A549 (cell line): ENCODE results near the gene PPP1R7. TPM values are rescaled to one million over a fixed set of nuclear protein-coding genes. Genes with fewer than 3 reads are reported as not detected.
A peak's percentile ranks its signal among the peaks of the same experiment; 100 is the strongest.

Experiments
- ATAC-seq, 2 experiments: fragments of 200-7000 bp in 1 of 2; fragments of >200 bp in 1 of 2; cut with Nextera tagmentation in 1 of 2; cut with Tn5 transposase in 1 of 2; 3 replicates each; pipeline versions ENCODE4 v1.8.0 to v1.9.1; 2018 to 2020; ENCODE audit warnings: mild to moderate bottlenecking in 1 of 2, moderate library complexity in 1 of 2
- CTCF ChIA-PET: fragments of 300-600 bp; sonication (Branson Sonifier 250); formaldehyde crosslinking; extraction: SDS; loops from one replicate; lab custom pipeline; 2021; ENCODE audit warnings: antibody characterized with exemption, inconsistent platforms; lab: Yijun Ruan, JAX
- POLR2A ChIA-PET: fragments of 350-600 bp; formaldehyde crosslinking; extraction: SDS; loops from one replicate; lab custom pipeline; 2021; ENCODE audit warnings: antibody characterized with exemption, inconsistent platforms; lab: Yijun Ruan, JAX
- DNase-seq, 2 experiments: peaks; one replicate each; pipeline versions ENCODE4 v3.0.0 to v3.0.0-alpha.2; 2011 to 2016; ENCODE audit warnings: low read depth in 1 of 2, low spot score in 1 of 2
- FAIRE-seq: peaks from 2 replicates; lab custom pipeline; 2011; peaks lifted over from hg19 to GRCh38; lab: Jason Lieb, UNC
- H3K27ac ChIP-seq, 2 experiments: fragments of >200 bp; sonication (Bioruptor Twin); formaldehyde crosslinking; 3 replicates each; pipeline ENCODE4 v1.5.1; 2016 to 2017
- H3K4me1 ChIP-seq: fragments of >200 bp; sonication (Bioruptor Twin); formaldehyde crosslinking; 3 replicates; pipeline ENCODE4 v1.6.1; 2016
- H3K4me2 ChIP-seq: fragments of >200 bp; sonication (Bioruptor Twin); formaldehyde crosslinking; 3 replicates; pipeline ENCODE4 v1.6.1; 2016
- H3K4me3 ChIP-seq: fragments of >200 bp; sonication (Bioruptor Twin); formaldehyde crosslinking; 3 replicates; pipeline ENCODE4 v1.5.1; 2016
- H3K9me3 ChIP-seq: fragments of >200 bp; sonication (Bioruptor Twin); formaldehyde crosslinking; 3 replicates; pipeline ENCODE4 v1.6.1; 2016
- BHLHE40 ChIP-seq: IDR thresholded peaks from 2 replicates; pipeline ENCODE4 v1.6.1; 2012; ENCODE audit warnings: low read depth, low read length, inconsistent platforms
- CBX2 ChIP-seq: fragments of 200-600 bp; sonication (generic); IDR thresholded peaks from 2 replicates; pipeline ENCODE4 v1.6.1; 2016; ENCODE audit warnings: low read depth, mild to moderate bottlenecking, borderline replicate concordance
- CBX8 ChIP-seq: fragments of 200-600 bp; sonication (generic); IDR thresholded peaks from 2 replicates; pipeline ENCODE4 v1.6.1; 2016
- CEBPB ChIP-seq, 2 experiments: fragments of >200 bp in 1 of 2; sonication (Bioruptor Twin) in 1 of 2; formaldehyde crosslinking in 1 of 2; IDR thresholded peaks; 2 replicates each; pipeline ENCODE4 v1.6.1; 2012 to 2016
- CHD2 ChIP-seq: fragments of 150-350 bp; IDR thresholded peaks from 2 replicates; pipeline ENCODE4 v1.6.1; 2014; ENCODE audit warnings: low read length; ENCODE audit not compliant: partially characterized antibody
- E2F6 ChIP-seq: IDR thresholded peaks from 2 replicates; pipeline ENCODE4 v1.6.1; 2012; ENCODE audit warnings: low read depth, borderline replicate concordance
- EP300 ChIP-seq, 2 experiments: fragments of >200 bp; sonication (Bioruptor Twin); formaldehyde crosslinking; IDR thresholded peaks; 2 replicates in 1 of 2; 3 replicates in 1 of 2; pipeline ENCODE4 v1.6.1; 2016 to 2017
- FOSB ChIP-seq: fragments of 250-450 bp; sonication (Bioruptor Pico); IDR thresholded peaks from 2 replicates; pipeline ENCODE4 v1.5.0; 2020; ENCODE audit warnings: mild to moderate bottlenecking, moderate library complexity
- FOXS1 ChIP-seq: fragments of 250-450 bp; sonication (Bioruptor Pico); IDR thresholded peaks from 2 replicates; pipeline ENCODE4 v1.5.0; 2020; ENCODE audit warnings: mild to moderate bottlenecking, moderate library complexity
- GATA3 ChIP-seq: IDR thresholded peaks from 2 replicates; pipeline ENCODE4 v1.6.1; 2012; ENCODE audit warnings: borderline replicate concordance
- HDAC2 ChIP-seq: fragments of 200-600 bp; sonication (generic); IDR thresholded peaks from 2 replicates; pipeline ENCODE4 v1.6.1; 2016
- HEYL ChIP-seq: fragments of 250-450 bp; sonication (Bioruptor Pico); IDR thresholded peaks from 2 replicates; pipeline ENCODE4 v1.8.0; 2021; ENCODE audit warnings: mild to moderate bottlenecking, moderate library complexity
- HMGXB4 ChIP-seq: fragments of 250-450 bp; sonication (Bioruptor Pico); IDR thresholded peaks from 2 replicates; pipeline ENCODE4 v1.5.0; 2021; ENCODE audit warnings: mild to moderate bottlenecking, moderate library complexity, borderline replicate concordance
- HOXA7 ChIP-seq: fragments of 250-450 bp; sonication (Bioruptor Pico); IDR thresholded peaks from 2 replicates; pipeline ENCODE4 v1.5.0; 2020; ENCODE audit warnings: mild to moderate bottlenecking, moderate library complexity
- HOXB13 ChIP-seq: fragments of 250-450 bp; sonication (Bioruptor Pico); IDR thresholded peaks from 2 replicates; pipeline ENCODE4 v1.5.0; 2020; ENCODE audit warnings: low read depth, mild to moderate bottlenecking, moderate library complexity
- HOXB5 ChIP-seq: fragments of 250-450 bp; sonication (Bioruptor Pico); IDR thresholded peaks from 2 replicates; pipeline ENCODE4 v1.5.0; 2020; ENCODE audit warnings: mild to moderate bottlenecking, moderate library complexity
- JUN ChIP-seq, 2 experiments: fragments of >200 bp; sonication (Bioruptor Twin); formaldehyde crosslinking; IDR thresholded peaks; 2 replicates in 1 of 2; 3 replicates in 1 of 2; pipeline ENCODE4 v1.6.1; 2016 to 2017
- JUNB ChIP-seq: fragments of >200 bp; sonication (Bioruptor Twin); formaldehyde crosslinking; IDR thresholded peaks from 2 replicates; pipeline ENCODE4 v1.6.1; 2016
- KDM1A ChIP-seq: fragments of 200-600 bp; sonication (generic); IDR thresholded peaks from 2 replicates; pipeline ENCODE4 v1.6.1; 2016; ENCODE audit warnings: low read depth, mild to moderate bottlenecking
- KDM5A ChIP-seq: fragments of 200-600 bp; sonication (generic); IDR thresholded peaks from 2 replicates; pipeline ENCODE4 v1.6.1; 2016; ENCODE audit warnings: antibody characterized with exemption, mild to moderate bottlenecking
- MAFK ChIP-seq: fragments of 450-650 bp; IDR thresholded peaks from 2 replicates; pipeline ENCODE4 v1.6.1; 2014; ENCODE audit not compliant: partially characterized antibody
- MYC ChIP-seq: IDR thresholded peaks from 2 replicates; pipeline ENCODE4 v1.6.1; 2012; ENCODE audit warnings: mild to moderate bottlenecking, inconsistent platforms, low read length, improper control_type of control experiment, borderline replicate concordance
- NFE2L2 ChIP-seq: fragments of 150-350 bp; conservative IDR thresholded peaks from 2 replicates; pipeline ENCODE4 v1.6.1; 2014; ENCODE audit warnings: low read length
- NR3C1 ChIP-seq: fragments of >200 bp; sonication (Bioruptor Twin); formaldehyde crosslinking; IDR thresholded peaks from 3 replicates; pipeline ENCODE4 v1.6.1; 2017
- PBX3 ChIP-seq: IDR thresholded peaks from 2 replicates; pipeline ENCODE4 v1.6.1; 2012
- POLR2A ChIP-seq: IDR thresholded peaks from 2 replicates; pipeline ENCODE4 v1.6.1; 2012; ENCODE audit warnings: mild to moderate bottlenecking, low read length
- POLR2AphosphoS2 ChIP-seq: conservative IDR thresholded peaks from 2 replicates; pipeline ENCODE4 v1.6.1; 2012; ENCODE audit warnings: low read length, improper control_type of control experiment, inconsistent platforms
- RAD21 ChIP-seq, 2 experiments: fragments of >200 bp in 1 of 2; sonication (Bioruptor Twin) in 1 of 2; formaldehyde crosslinking in 1 of 2; IDR thresholded peaks in 1 of 2; conservative IDR thresholded peaks in 1 of 2; 2 replicates in 1 of 2; 3 replicates in 1 of 2; pipeline ENCODE4 v1.6.1; 2012 to 2018; ENCODE audit warnings: inconsistent platforms in 1 of 2
- RFX5 ChIP-seq: fragments of 450-650 bp; IDR thresholded peaks from 2 replicates; pipeline ENCODE4 v1.7.1; 2014; ENCODE audit warnings: antibody characterized with exemption, mild to moderate bottlenecking, moderate library complexity
- RNF2 ChIP-seq: fragments of 200-600 bp; sonication (generic); IDR thresholded peaks from 2 replicates; pipeline ENCODE4 v1.6.1; 2016; ENCODE audit warnings: low read depth, mild to moderate bottlenecking, antibody characterized with exemption, moderate library complexity, borderline replicate concordance
- SMC3 ChIP-seq: fragments of >200 bp; sonication (Bioruptor Twin); formaldehyde crosslinking; IDR thresholded peaks from 3 replicates; pipeline ENCODE4 v1.6.1; 2018; ENCODE audit warnings: inconsistent platforms
- SREBF2 ChIP-seq: fragments of 450-650 bp; IDR thresholded peaks from 2 replicates; pipeline ENCODE4 v1.6.1; 2014; ENCODE audit warnings: mild to moderate bottlenecking, moderate library complexity
- ZFP36 ChIP-seq: fragments of 450-650 bp; IDR thresholded peaks from 2 replicates; pipeline ENCODE4 v1.6.1; 2014; ENCODE audit warnings: borderline replicate concordance; ENCODE audit not compliant: partially characterized antibody
- ZNF302 ChIP-seq: fragments of 250-450 bp; sonication (Bioruptor Pico); IDR thresholded peaks from 2 replicates; pipeline ENCODE4 v1.9.0; 2021; ENCODE audit warnings: inconsistent platforms, mild to moderate bottlenecking, moderate library complexity
- ZSCAN20 ChIP-seq: fragments of 250-450 bp; sonication (Bioruptor Pico); IDR thresholded peaks from 2 replicates; pipeline ENCODE4 v1.8.0; 2022; ENCODE audit warnings: mild to moderate bottlenecking, moderate library complexity
- WGBS: methylation state at CpG from one replicate; pipeline ENCODE4 v1.1.6; 2017; ENCODE audit errors: missing lambda C conversion rate; 5-methylcytosine and 5-hydroxymethylcytosine counted together
- polyA plus RNA-seq, 4 experiments: library from polyadenylated mRNA; depleted of rRNA in 3 of 4; stranded (reverse); fragments of >200 nt; fragmentation: RNase III in 1 of 4; extraction: RNeasy Plus Mini Kit Qiagen cat#74134 plus additional on column Dnase treatment in 1 of 4; gene quantifications; 2 replicates in 3 of 4; 3 replicates in 1 of 4; pipeline ENCODE4 v1.2.3, GENCODE V29; 2011 to 2017
- TF ChIP-seq, protein P1 (sequence below): fragments of 450-650 bp; IDR thresholded peaks from 2 replicates; pipeline ENCODE4 v1.6.1; 2014; ENCODE audit warnings: antibody characterized with exemption
- TF ChIP-seq, protein P2 (sequence below): IDR thresholded peaks from 2 replicates; pipeline ENCODE4 v1.6.1; 2012

The PPP1R7 gene
- polyA plus RNA-seq, 2 of the 4 experiments (the other 2 are of a cell fraction) = 76.4 to 124 TPM

DNA sequence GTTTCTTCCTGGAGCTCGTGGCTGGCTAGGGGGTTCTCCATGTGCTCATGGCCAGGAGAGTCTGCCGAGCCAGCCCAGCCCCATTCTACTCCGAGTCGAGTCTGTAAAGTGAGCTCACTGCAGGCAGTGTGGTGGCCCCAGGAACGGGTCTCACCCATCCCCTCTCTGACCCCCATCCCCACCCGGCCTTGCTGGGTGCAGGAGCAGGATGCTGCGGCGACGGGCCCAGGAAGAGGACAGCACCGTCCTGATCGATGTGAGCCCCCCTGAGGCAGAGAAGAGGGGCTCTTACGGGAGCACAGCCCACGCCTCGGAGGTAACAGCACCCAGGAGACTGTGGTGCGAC lies 39.6 kb downstream of the PPP1R7 start:
- Histone ChIP-seq H3K4me2 (no peak overlapping the region), H3K9me3 (no peaks in the 10 kb centered on the region), H3K4me1 (peaks cover 6% of the 10 kb centered on the region; the same call in 1 of the 3 replicates), H3K27ac (no peak overlapping the region), H3K4me3 (no peak overlapping the region)
- ChIA-PET CTCF (no interaction called here), POLR2A (no interaction called here)
- FAIRE-seq = no peak
- 90% methylated on average over 2 of the region's 15 CpGs for whole genome bisulfite sequencing
- peak in 1 of 2 experiments; percentile 24; a peak in 3 of 6 replicates for ATAC-seq
- no peak for TF ChIP-seq GATA3
- no peak for TF ChIP-seq MYC
- no peak for TF ChIP-seq NR3C1
- TF ChIP-seq E2F6 = no peak
- no peak for TF ChIP-seq HOXB5 (CRISPR knock-in tag)
- TF ChIP-seq ZSCAN20 (CRISPR knock-in tag) = no peak
- no peak for TF ChIP-seq POLR2A
- no peak for TF ChIP-seq CBX8
- TF ChIP-seq HEYL (CRISPR knock-in tag) = no peak
- TF ChIP-seq FOSB (CRISPR knock-in tag) = no peak
- no peak for TF ChIP-seq BHLHE40
- TF ChIP-seq ZNF302 (CRISPR knock-in tag) = no peak
- no peak for TF ChIP-seq SMC3
- TF ChIP-seq FOXS1 = no peak
- TF ChIP-seq, protein P1, sequence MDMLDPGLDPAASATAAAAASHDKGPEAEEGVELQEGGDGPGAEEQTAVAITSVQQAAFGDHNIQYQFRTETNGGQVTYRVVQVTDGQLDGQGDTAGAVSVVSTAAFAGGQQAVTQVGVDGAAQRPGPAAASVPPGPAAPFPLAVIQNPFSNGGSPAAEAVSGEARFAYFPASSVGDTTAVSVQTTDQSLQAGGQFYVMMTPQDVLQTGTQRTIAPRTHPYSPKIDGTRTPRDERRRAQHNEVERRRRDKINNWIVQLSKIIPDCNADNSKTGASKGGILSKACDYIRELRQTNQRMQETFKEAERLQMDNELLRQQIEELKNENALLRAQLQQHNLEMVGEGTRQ = no peak
- TF ChIP-seq EP300 (IDR thresholded peaks at IDR 0.05) = no peak
- no peak for TF ChIP-seq HOXB13 (CRISPR knock-in tag)
- TF ChIP-seq POLR2AphosphoS2 = no peak
- TF ChIP-seq KDM5A = no peak
- TF ChIP-seq CEBPB (IDR thresholded peaks at IDR 0.05) = no peak
- TF ChIP-seq, all 56 proteins: peak for 0
- no peak for DNase-seq

- FAIRE-seq = no peak
- POLR2A ChIA-PET = no interaction called here
These were observed 40.2 kb downstream of the PPP1R7 start for GRCh38 chr2:241190291-241190981.

DNA sequence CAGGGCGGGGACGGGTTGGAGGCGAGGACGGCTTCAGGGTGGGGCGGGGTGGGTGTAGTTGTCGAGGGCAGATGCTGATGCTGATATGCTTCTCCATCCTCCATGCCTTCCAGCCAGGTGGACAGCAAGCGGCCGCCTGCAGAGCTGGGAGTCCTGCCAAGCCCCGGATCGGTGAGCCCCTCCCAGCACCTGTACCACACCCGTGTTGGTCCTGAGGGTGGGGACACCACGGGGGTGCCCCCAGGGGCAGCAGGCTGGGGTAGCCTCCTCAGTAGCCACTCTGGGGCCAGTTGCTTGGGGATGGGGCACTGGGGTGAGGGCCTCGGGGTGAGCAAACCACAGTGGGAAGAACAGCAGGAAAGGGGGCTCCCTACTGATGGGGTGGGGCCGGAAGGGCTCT lies 40.8 kb downstream of the PPP1R7 start:
- Histone ChIP-seq H3K27ac (no peak overlapping the region), H3K4me2 (no peak overlapping the region), H3K4me1 (peaks cover 6% of the 10 kb centered on the region; the same call in 1 of the 3 replicates), H3K9me3 (no peaks in the 10 kb centered on the region), H3K4me3 (no peak overlapping the region)
- ChIA-PET POLR2A (no interaction called here), CTCF (no interaction called here)
- no peak for ATAC-seq
- no peak for FAIRE-seq
- 66% methylated on average over 3 of the region's 14 CpGs for WGBS
- DNase-seq = no peak
- no peak for TF ChIP-seq SREBF2
- TF ChIP-seq, protein P2, sequence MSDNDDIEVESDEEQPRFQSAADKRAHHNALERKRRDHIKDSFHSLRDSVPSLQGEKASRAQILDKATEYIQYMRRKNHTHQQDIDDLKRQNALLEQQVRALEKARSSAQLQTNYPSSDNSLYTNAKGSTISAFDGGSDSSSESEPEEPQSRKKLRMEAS = no peak
- no peak for TF ChIP-seq KDM1A
- TF ChIP-seq RFX5 = no peak
- no peak for TF ChIP-seq ZFP36
- no peak for TF ChIP-seq RAD21 (conservative IDR thresholded peaks at IDR 0.05 in 1 of 2, IDR thresholded peaks at IDR 0.05 in 1 of 2)
- TF ChIP-seq CHD2 = no peak
- TF ChIP-seq PBX3 = no peak
- no peak for TF ChIP-seq HMGXB4 (CRISPR knock-in tag)
- no peak for TF ChIP-seq HOXA7 (CRISPR knock-in tag)
- no peak for TF ChIP-seq BHLHE40

More at GRCh38 chr2:241190291-241190981, 40.2 kb downstream of the PPP1R7 start:
- no peaks in the 10 kb centered on the region for H3K9me3 ChIP-seq
- no peak overlapping the region for H3K4me3 ChIP-seq
- DNase-seq (peak in 1 of 2 experiments; percentile 26), ATAC-seq (peak; percentile 55 to 66; a peak in 4 of 6 replicates)
- H3K4me2 ChIP-seq = no peak overlapping the region
- TF ChIP-seq ZNF302 (CRISPR knock-in tag) (no peak), RNF2 (no peak), MYC (no peak), SMC3 (no peak), JUN (IDR thresholded peaks at IDR 0.05) (no peak), CBX2 (no peak), JUNB (no peak), NR3C1 (no peak), HDAC2 (no peak), NFE2L2 (no peak), KDM1A (no peak), MAFK (no peak), RAD21 (conservative IDR thresholded peaks at IDR 0.05 in 1 of 2, IDR thresholded peaks at IDR 0.05 in 1 of 2) (no peak), HOXB5 (CRISPR knock-in tag) (no peak), HOXA7 (CRISPR knock-in tag) (no peak)
- H3K4me1 ChIP-seq = peaks cover 6% of the 10 kb centered on the region; the same call in 1 of the 3 replicates
- H3K27ac ChIP-seq = no peak overlapping the region
- CTCF ChIA-PET = no interaction called here
- 87% methylated on average over 14 of the region's 19 CpGs for WGBS
